Lower leg skin (tissue), 3 donors: ENCODE measurements around the gene AP3S1.

Source experiments
- CTCF ChIP-seq, 3 donors: fragments of 450-650 bp; IDR thresholded peaks; one replicate each; pipeline ENCODE4 v1.5.1; 2016; ENCODE audit warnings: antibody characterized with exemption in 3 of 3, mild to moderate bottlenecking in 3 of 3, moderate library complexity in 2 of 3
- POLR2A ChIP-seq, 2 donors: fragments of 450-650 bp; IDR thresholded peaks; one replicate each; pipeline ENCODE4 v1.6.1; 2016 to 2017; ENCODE audit warnings: antibody characterized with exemption in 2 of 2, mild to moderate bottlenecking in 1 of 2, moderate library complexity in 1 of 2

- TF ChIP-seq POLR2A (IDR thresholded peaks at IDR 0.05) (no peak), CTCF (IDR thresholded peaks at IDR 0.05) (no peak)
These were observed 31.8 kb upstream of the AP3S1 start for GRCh38 chr5:115809946-115810345.
